HUES64 (cell line): ENCODE results near the gene FBF1.
"Not testable (repeated sequence)": the region's sequence is repeated elsewhere in the genome, so short reads cannot be mapped to it uniquely, and the experiment has no call there.

Source experiments
- H3K27ac ChIP-seq: 2 replicates; pipeline ENCODE4 v1.7.0; 2013; ENCODE audit warnings: low read depth, low read length, inconsistent platforms
- H3K27me3 ChIP-seq: 2 replicates; pipeline ENCODE4 v1.6.1; 2013; ENCODE audit warnings: mild to moderate bottlenecking, low read length; ENCODE audit not compliant: insufficient read depth
- H3K36me3 ChIP-seq: 2 replicates; pipeline ENCODE4 v1.6.1; 2013; ENCODE audit warnings: mild to moderate bottlenecking, low read length; ENCODE audit not compliant: insufficient read depth
- H3K4me1 ChIP-seq: 2 replicates; pipeline ENCODE4 v1.6.1; 2013; ENCODE audit warnings: mild to moderate bottlenecking, low read length, moderate library complexity; ENCODE audit not compliant: insufficient read depth
- H3K4me3 ChIP-seq: 2 replicates; pipeline ENCODE4 v1.5.1; 2013; ENCODE audit warnings: mild to moderate bottlenecking, low read length, moderate library complexity
- H3K9ac ChIP-seq: 2 replicates; pipeline ENCODE4 v1.6.1; 2013; ENCODE audit warnings: mild to moderate bottlenecking, low read depth, low read length
- H3K9me3 ChIP-seq: 2 replicates; pipeline ENCODE4 v1.6.1; 2013; ENCODE audit warnings: low read depth, low read length; ENCODE audit not compliant: insufficient read depth
- WGBS: fragments of 150-250, 120-280 bp; methylation state at CpG from one replicate; pipeline ENCODE4 v1.1.7; 2013; ENCODE audit warnings: missing lambda C conversion rate; 5-methylcytosine and 5-hydroxymethylcytosine counted together

Gene FBF1

GRCh38 chr17:75976175-75976848 is 35.5 kb upstream of the FBF1 start:
- WGBS: 93% methylated on average over 9 of the region's 9 CpGs
- H3K27me3 ChIP-seq: no peaks in the 10 kb centered on the region
- H3K9me3 ChIP-seq: no peaks in the 10 kb centered on the region
- 0 out of 2 replicates have a peak, but pooled peaks cover 8% of the 10 kb centered on the region for H3K4me1 ChIP-seq
- no peak overlapping the region for H3K4me3 ChIP-seq
- H3K9ac ChIP-seq: no peak overlapping the region
- peaks cover 21% of the 10 kb centered on the region for H3K36me3 ChIP-seq
- no peak overlapping the region for H3K27ac ChIP-seq

- H3K4me3 ChIP-seq: no peak overlapping the region
- H3K9me3 ChIP-seq: no peaks in the 10 kb centered on the region
- peaks cover 24% of the 10 kb centered on the region for H3K36me3 ChIP-seq
- no peak overlapping the region for H3K27ac ChIP-seq
- H3K4me1 ChIP-seq: 0 out of 2 replicates have a peak, but pooled peaks cover 6% of the 10 kb centered on the region
- no peak overlapping the region for H3K9ac ChIP-seq
- 100% methylated on average over 3 of the region's 5 CpGs for WGBS
- H3K27me3 ChIP-seq: no peaks in the 10 kb centered on the region
Observed at GRCh38 chr17:75975757-75976174, 34.9 kb upstream of the FBF1 start.

- WGBS: 98% methylated on average over 5 of the region's 6 CpGs
- H3K27me3 ChIP-seq, H3K9ac ChIP-seq: not testable (repeated sequence)
Observed at GRCh38 chr17:75975187-75975586, 34.3 kb upstream of the FBF1 start.

GRCh38 chr17:75970626-75971025 is 29.8 kb upstream of the FBF1 start:
- H3K4me1 ChIP-seq: no peaks in the 10 kb centered on the region
- peaks cover 18% of the 10 kb centered on the region for H3K36me3 ChIP-seq
- no peak overlapping the region for H3K27ac ChIP-seq
- no peak overlapping the region for H3K4me3 ChIP-seq
- no peaks in the 10 kb centered on the region for H3K9me3 ChIP-seq
- no peak overlapping the region for H3K9ac ChIP-seq
- WGBS: 93% methylated on average over 7 of the region's 7 CpGs
- H3K27me3 ChIP-seq: no peaks in the 10 kb centered on the region

More at GRCh38 chr17:75975187-75975586, 34.3 kb upstream of the FBF1 start:
- H3K9me3 ChIP-seq, H3K27ac ChIP-seq, H3K4me1 ChIP-seq, H3K4me3 ChIP-seq: not testable (repeated sequence)
- H3K36me3 ChIP-seq: peaks cover 26% of the 10 kb centered on the region

GRCh38 chr17:75970011-75970523 is 29.2 kb upstream of the FBF1 start:
- Histone ChIP-seq H3K27me3 (no peaks in the 10 kb centered on the region), H3K4me1 (no peaks in the 10 kb centered on the region), H3K9me3 (no peaks in the 10 kb centered on the region), H3K27ac (no peak overlapping the region), H3K36me3 (peaks cover 18% of the 10 kb centered on the region), H3K4me3 (no peak overlapping the region), H3K9ac (no peak overlapping the region)
- WGBS: 87% methylated on average over 4 of the region's 4 CpGs

- not testable (repeated sequence) for H3K4me3 ChIP-seq, H3K4me1 ChIP-seq, H3K27ac ChIP-seq, H3K9me3 ChIP-seq, H3K27me3 ChIP-seq, H3K9ac ChIP-seq
- peaks cover 18% of the 10 kb centered on the region for H3K36me3 ChIP-seq
- WGBS: 84% methylated on average over 9 of the region's 10 CpGs
Observed at GRCh38 chr17:75969044-75969443, 28.2 kb upstream of the FBF1 start.

- 94% methylated on average over 6 of the region's 6 CpGs for WGBS
- no peaks in the 10 kb centered on the region for H3K27me3 ChIP-seq
- H3K36me3 ChIP-seq: peaks cover under 1% of the 10 kb centered on the region; the same call in 1 of the 2 replicates
- H3K9ac ChIP-seq: no peak overlapping the region
- H3K4me3 ChIP-seq: no peak overlapping the region
- no peaks in the 10 kb centered on the region for H3K9me3 ChIP-seq
- H3K4me1 ChIP-seq: peaks cover under 1% of the 10 kb centered on the region; the same call in 1 of the 2 replicates
- no peak overlapping the region for H3K27ac ChIP-seq
Observed at GRCh38 chr17:75965468-75965867, 24.6 kb upstream of the FBF1 start.

- peak overlapping the region; percentile 4; the same call in 1 of the 2 replicates for H3K9ac ChIP-seq
- H3K27ac ChIP-seq: peak overlapping the region; percentile 36; the same call in 1 of the 2 replicates
- no peak overlapping the region for H3K4me3 ChIP-seq
- no peaks in the 10 kb centered on the region for H3K9me3 ChIP-seq
- H3K4me1 ChIP-seq: peaks cover 19% of the 10 kb centered on the region
- H3K27me3 ChIP-seq: no peaks in the 10 kb centered on the region
- WGBS: 96% methylated on average over 10 of the region's 11 CpGs
- H3K36me3 ChIP-seq: peaks cover 18% of the 10 kb centered on the region
Observed at GRCh38 chr17:75959839-75960511, 19.1 kb upstream of the FBF1 start.

GRCh38 chr17:75959051-75959838 is 18.4 kb upstream of the FBF1 start:
- peaks cover 22% of the 10 kb centered on the region for H3K36me3 ChIP-seq
- WGBS: 53% methylated on average over 8 of the region's 8 CpGs
- H3K9ac ChIP-seq: peak overlapping the region; percentile 4; the same call in 1 of the 2 replicates
- H3K4me1 ChIP-seq: peaks cover 19% of the 10 kb centered on the region
- H3K27me3 ChIP-seq: no peaks in the 10 kb centered on the region
- H3K9me3 ChIP-seq: no peaks in the 10 kb centered on the region
- H3K4me3 ChIP-seq: no peak overlapping the region
- H3K27ac ChIP-seq: peak overlapping the region; percentile 36; the same call in 1 of the 2 replicates

GRCh38 chr17:75950855-75951554 is 10.2 kb upstream of the FBF1 start:
- Histone ChIP-seq H3K27me3 (no peaks in the 10 kb centered on the region), H3K27ac (no peak overlapping the region), H3K36me3 (peaks cover 81% of the 10 kb centered on the region), H3K4me3 (no peak overlapping the region), H3K9ac (no peak overlapping the region), H3K4me1 (peaks cover 3% of the 10 kb centered on the region; the same call in 1 of the 2 replicates), H3K9me3 (no peaks in the 10 kb centered on the region)
- 94% methylated on average over 8 of the region's 8 CpGs for WGBS
